ENCODE data around the gene ZNRF2.
"Not testable (repeated sequence)": the region's sequence is repeated elsewhere in the genome, so short reads cannot be mapped to it uniquely, and the experiment has no call there.

Gene ZNRF2

GRCh38 chr7:30273552-30273951, 10.8 kb upstream of the ZNRF2 start:
- H3K27ac Mint-ChIP-seq, result no peak overlapping the region
- no peaks in the 10 kb centered on the region for H3K4me1 Mint-ChIP-seq (ENCODE audit: low read depth)
- H3K27me3 Mint-ChIP-seq, result no peaks in the 10 kb centered on the region
- H3K4me3 Mint-ChIP-seq, result no peak overlapping the region
- no peaks in the 10 kb centered on the region for H3K36me3 Mint-ChIP-seq (ENCODE audit: low read depth)
- no peaks in the 10 kb centered on the region for H3K9me3 Mint-ChIP-seq

- no peaks in the 10 kb centered on the region for H3K9me3 Mint-ChIP-seq
- no peaks in the 10 kb centered on the region for H3K36me3 Mint-ChIP-seq (ENCODE audit: low read depth)
- peaks cover 8% of the 10 kb centered on the region for H3K4me1 Mint-ChIP-seq (ENCODE audit: low read depth)
- H3K4me3 Mint-ChIP-seq, result no peak overlapping the region
- no peaks in the 10 kb centered on the region for H3K27me3 Mint-ChIP-seq
- H3K27ac Mint-ChIP-seq, result no peak overlapping the region
Observed at GRCh38 chr7:30274641-30275040, 9.8 kb upstream of the ZNRF2 start.

DNA sequence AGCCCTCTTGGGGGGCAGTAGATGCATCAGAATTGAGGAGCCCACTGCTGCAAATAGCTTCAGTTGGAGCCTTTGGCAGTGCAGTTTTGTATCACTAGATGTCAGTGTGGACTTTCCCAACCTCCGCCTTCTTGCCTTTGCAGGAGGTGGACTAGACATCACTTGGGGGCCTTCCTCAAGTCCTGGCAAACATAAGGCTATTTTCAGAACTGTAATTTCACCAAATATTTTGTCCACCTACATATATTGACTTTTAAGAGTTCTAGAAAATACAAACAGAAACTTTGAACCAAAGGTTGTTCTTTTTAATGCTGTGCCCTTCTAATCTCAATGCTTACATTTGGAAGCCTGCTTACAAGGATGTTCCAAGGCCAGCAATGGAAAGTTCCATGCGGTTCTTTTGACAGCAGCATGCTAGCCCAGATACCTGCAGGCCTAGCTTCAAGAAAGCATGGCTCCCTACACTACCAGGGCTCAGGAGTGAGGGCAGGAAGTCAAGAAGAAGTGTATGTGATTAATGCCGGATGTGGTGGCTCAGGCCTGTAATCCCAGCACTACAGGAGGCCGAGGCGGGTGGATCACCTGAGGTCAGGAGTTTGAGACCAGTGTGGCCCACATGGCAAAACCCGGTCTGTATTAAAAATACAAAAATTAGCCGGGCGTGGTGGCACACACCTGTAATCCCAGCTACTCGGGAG, 8.0 kb upstream of the ZNRF2 start:
- Mint-ChIP-seq H3K4me3 (no peak overlapping the region), H3K27ac (no peak overlapping the region), H3K27me3 (no peaks in the 10 kb centered on the region), H3K4me1 (ENCODE audit: low read depth) (peaks cover 15% of the 10 kb centered on the region), H3K36me3 (ENCODE audit: low read depth) (no peaks in the 10 kb centered on the region), H3K9me3 (no peaks in the 10 kb centered on the region)

GRCh38 chr7:30278376-30278775, 6.0 kb upstream of the ZNRF2 start:
- H3K27me3 Mint-ChIP-seq, result no peaks in the 10 kb centered on the region
- H3K4me1 Mint-ChIP-seq (ENCODE audit: low read depth), result peaks cover 22% of the 10 kb centered on the region
- H3K27ac Mint-ChIP-seq, result no peak overlapping the region
- no peaks in the 10 kb centered on the region for H3K9me3 Mint-ChIP-seq
- no peak overlapping the region for H3K4me3 Mint-ChIP-seq
- no peaks in the 10 kb centered on the region for H3K36me3 Mint-ChIP-seq (ENCODE audit: low read depth)

- Mint-ChIP-seq H3K36me3 (ENCODE audit: low read depth) (no peaks in the 10 kb centered on the region), H3K27me3 (no peaks in the 10 kb centered on the region), H3K27ac (peak overlapping the region; percentile 62), H3K4me1 (ENCODE audit: low read depth) (peaks cover 26% of the 10 kb centered on the region), H3K9me3 (no peaks in the 10 kb centered on the region), H3K4me3 (peak overlapping the region; percentile 42)
Observed at GRCh38 chr7:30278849-30279652, 5.3 kb upstream of the ZNRF2 start.

- H3K27me3 Mint-ChIP-seq, result no peaks in the 10 kb centered on the region
- H3K27ac Mint-ChIP-seq, result peak overlapping the region; percentile 62
- H3K4me3 Mint-ChIP-seq, result peak overlapping the region; percentile 42
- H3K4me1 Mint-ChIP-seq (ENCODE audit: low read depth), result peaks cover 27% of the 10 kb centered on the region
- no peaks in the 10 kb centered on the region for H3K36me3 Mint-ChIP-seq (ENCODE audit: low read depth)
- no peaks in the 10 kb centered on the region for H3K9me3 Mint-ChIP-seq
Observed at GRCh38 chr7:30279653-30279904, 4.8 kb upstream of the ZNRF2 start.

- Mint-ChIP-seq H3K9me3 (no peaks in the 10 kb centered on the region), H3K4me1 (ENCODE audit: low read depth) (peaks cover 27% of the 10 kb centered on the region), H3K4me3 (no peak overlapping the region), H3K27me3 (no peaks in the 10 kb centered on the region), H3K27ac (no peak overlapping the region), H3K36me3 (ENCODE audit: low read depth) (no peaks in the 10 kb centered on the region)
Observed at GRCh38 chr7:30280631-30281030, 3.8 kb upstream of the ZNRF2 start.

- H3K9me3 Mint-ChIP-seq, result no peaks in the 10 kb centered on the region
- peaks cover 33% of the 10 kb centered on the region for H3K4me1 Mint-ChIP-seq (ENCODE audit: low read depth)
- H3K27ac Mint-ChIP-seq, result no peak overlapping the region
- H3K27me3 Mint-ChIP-seq, result no peaks in the 10 kb centered on the region
- peaks cover 6% of the 10 kb centered on the region for H3K36me3 Mint-ChIP-seq (ENCODE audit: low read depth)
- H3K4me3 Mint-ChIP-seq, result no peak overlapping the region
Observed at GRCh38 chr7:30281263-30281662, 3.1 kb upstream of the ZNRF2 start.

GRCh38 chr7:30281791-30282190, 2.6 kb upstream of the ZNRF2 start:
- H3K36me3 Mint-ChIP-seq (ENCODE audit: low read depth), result peaks cover 9% of the 10 kb centered on the region
- H3K9me3 Mint-ChIP-seq, result no peaks in the 10 kb centered on the region
- no peaks in the 10 kb centered on the region for H3K27me3 Mint-ChIP-seq
- no peak overlapping the region for H3K27ac Mint-ChIP-seq
- H3K4me3 Mint-ChIP-seq, result no peak overlapping the region
- H3K4me1 Mint-ChIP-seq (ENCODE audit: low read depth), result peaks cover 38% of the 10 kb centered on the region

DNA sequence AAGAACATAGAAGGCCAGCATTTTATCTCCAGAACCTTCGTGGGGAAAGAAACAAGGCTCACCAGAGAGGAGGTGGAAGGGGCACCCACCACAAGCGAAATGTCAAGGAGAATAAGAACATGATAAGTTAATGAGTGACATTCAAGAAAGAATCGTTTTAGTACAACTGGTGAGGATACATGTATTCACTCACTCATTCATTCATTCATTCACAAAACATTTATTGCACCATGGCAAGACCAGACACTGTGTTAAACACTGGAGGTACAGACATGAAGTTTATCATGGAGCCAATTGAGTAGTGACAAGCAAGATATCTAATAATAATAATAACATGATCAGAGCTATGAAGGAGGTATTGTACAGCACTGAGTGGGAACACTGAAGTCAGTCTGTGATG, 1.7 kb upstream of the ZNRF2 start:
- Mint-ChIP-seq H3K27ac (no peak overlapping the region), H3K36me3 (ENCODE audit: low read depth) (peaks cover 9% of the 10 kb centered on the region), H3K9me3 (no peaks in the 10 kb centered on the region), H3K27me3 (no peaks in the 10 kb centered on the region), H3K4me1 (ENCODE audit: low read depth) (peaks cover 44% of the 10 kb centered on the region), H3K4me3 (no peak overlapping the region)

GRCh38 chr7:30285067-30285535, 704 bp downstream of the ZNRF2 start:
- H3K4me3 Mint-ChIP-seq, result peak overlapping the region; percentile 80
- no peaks in the 10 kb centered on the region for H3K27me3 Mint-ChIP-seq
- H3K9me3 Mint-ChIP-seq, result no peaks in the 10 kb centered on the region
- peak overlapping the region; percentile 61 for H3K27ac Mint-ChIP-seq
- peaks cover 53% of the 10 kb centered on the region for H3K4me1 Mint-ChIP-seq (ENCODE audit: low read depth)
- H3K36me3 Mint-ChIP-seq (ENCODE audit: low read depth), result peaks cover 9% of the 10 kb centered on the region

DNA sequence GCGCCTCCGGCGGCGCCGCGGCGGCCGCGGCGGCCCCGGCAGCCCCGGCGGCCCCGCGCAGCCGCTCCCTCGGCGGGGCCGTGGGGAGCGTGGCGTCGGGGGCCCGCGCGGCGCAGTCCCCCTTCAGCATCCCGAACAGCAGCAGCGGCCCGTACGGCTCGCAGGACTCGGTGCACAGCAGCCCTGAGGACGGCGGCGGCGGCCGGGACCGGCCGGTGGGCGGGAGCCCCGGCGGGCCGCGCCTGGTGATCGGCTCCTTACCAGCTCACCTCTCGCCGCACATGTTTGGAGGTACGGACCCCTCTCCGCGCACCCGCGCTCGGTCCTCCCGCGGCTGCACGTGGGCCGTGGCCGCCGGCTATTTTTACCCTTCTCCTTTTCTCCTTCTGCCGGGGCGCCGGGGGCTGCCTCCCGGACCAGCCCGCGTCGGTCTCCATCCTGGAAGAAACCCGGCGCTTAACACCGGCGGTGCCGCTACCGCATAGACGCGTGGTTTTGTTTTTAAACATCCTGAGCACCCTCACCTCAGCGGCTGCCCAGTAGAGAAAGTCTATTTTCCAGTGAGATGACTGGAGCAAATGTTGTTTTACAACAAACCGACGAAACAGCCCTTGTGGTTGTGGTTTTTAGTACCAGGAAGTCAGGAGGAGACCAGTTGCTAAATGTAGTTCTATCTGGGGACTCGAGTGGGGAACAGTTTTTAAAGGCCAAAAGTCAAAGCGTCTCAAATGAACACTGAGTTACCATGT, 1.3 kb downstream of the ZNRF2 start:
- H3K27me3 Mint-ChIP-seq, result no peaks in the 10 kb centered on the region
- peak overlapping the region; percentile 99 for H3K27ac Mint-ChIP-seq
- peaks cover 60% of the 10 kb centered on the region for H3K4me1 Mint-ChIP-seq (ENCODE audit: low read depth)
- H3K36me3 Mint-ChIP-seq (ENCODE audit: low read depth), result peaks cover 9% of the 10 kb centered on the region
- peak overlapping the region; percentile 96 for H3K4me3 Mint-ChIP-seq
- H3K9me3 Mint-ChIP-seq, result no peaks in the 10 kb centered on the region

- peaks cover 12% of the 10 kb centered on the region for H3K36me3 Mint-ChIP-seq (ENCODE audit: low read depth)
- H3K27ac Mint-ChIP-seq, result peak overlapping the region; percentile 99
- no peaks in the 10 kb centered on the region for H3K9me3 Mint-ChIP-seq
Observed at GRCh38 chr7:30286749-30287148, 2.4 kb downstream of the ZNRF2 start.

GRCh38 chr7:30287625-30288024, 3.2 kb downstream of the ZNRF2 start:
- Mint-ChIP-seq H3K36me3 (ENCODE audit: low read depth) (peaks cover 14% of the 10 kb centered on the region), H3K4me1 (ENCODE audit: low read depth) (peaks cover 72% of the 10 kb centered on the region), H3K4me3 (peak overlapping the region; percentile 32)
- not testable (repeated sequence) for H3K9me3 Mint-ChIP-seq, H3K27ac Mint-ChIP-seq, H3K27me3 Mint-ChIP-seq

More at GRCh38 chr7:30286749-30287148, 2.4 kb downstream of the ZNRF2 start:
- peak overlapping the region; percentile 96 for H3K4me3 Mint-ChIP-seq
- H3K4me1 Mint-ChIP-seq (ENCODE audit: low read depth), result peaks cover 67% of the 10 kb centered on the region
- H3K27me3 Mint-ChIP-seq, result no peaks in the 10 kb centered on the region

DNA sequence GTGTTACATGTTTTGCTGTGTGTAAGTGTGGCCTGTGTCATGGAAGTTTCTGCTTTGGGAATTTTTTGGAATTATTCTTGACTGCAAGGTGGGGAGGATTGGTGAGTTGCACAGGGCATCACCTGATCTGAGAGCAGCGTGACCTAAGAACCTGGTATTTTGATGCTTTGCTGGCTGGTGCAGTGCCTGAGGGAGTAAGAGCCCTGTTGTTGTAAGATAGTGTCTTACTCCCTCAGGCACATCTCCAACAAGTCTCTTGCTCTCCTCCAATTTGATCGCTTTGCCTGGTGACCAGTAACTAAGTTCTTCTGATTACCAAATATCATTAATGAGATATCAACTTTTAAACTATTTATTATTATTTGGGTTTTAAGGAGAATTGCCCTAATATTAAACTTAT, 5.2 kb downstream of the ZNRF2 start:
- peaks cover 75% of the 10 kb centered on the region for H3K4me1 Mint-ChIP-seq (ENCODE audit: low read depth)
- peak overlapping the region; percentile 10 for H3K4me3 Mint-ChIP-seq
- H3K36me3 Mint-ChIP-seq (ENCODE audit: low read depth), result peaks cover 18% of the 10 kb centered on the region
- not testable (repeated sequence) for H3K9me3 Mint-ChIP-seq, H3K27me3 Mint-ChIP-seq
- peak overlapping the region; percentile 39 for H3K27ac Mint-ChIP-seq
